NCI-H2107 (cell line): ENCODE measurements around the gene FAM181A.

Source experiments
- DNase-seq: peaks from one replicate; lab custom pipeline; 2025; lab: John Stamatoyannopoulos, UW

The FAM181A gene

GRCh38 chr14:93929048-93929535 lies 1.9 kb downstream of the FAM181A start:
- no peak for DNase-seq

- no peak for DNase-seq
Observed at GRCh38 chr14:93929657-93930056, 2.5 kb downstream of the FAM181A start.

DNA sequence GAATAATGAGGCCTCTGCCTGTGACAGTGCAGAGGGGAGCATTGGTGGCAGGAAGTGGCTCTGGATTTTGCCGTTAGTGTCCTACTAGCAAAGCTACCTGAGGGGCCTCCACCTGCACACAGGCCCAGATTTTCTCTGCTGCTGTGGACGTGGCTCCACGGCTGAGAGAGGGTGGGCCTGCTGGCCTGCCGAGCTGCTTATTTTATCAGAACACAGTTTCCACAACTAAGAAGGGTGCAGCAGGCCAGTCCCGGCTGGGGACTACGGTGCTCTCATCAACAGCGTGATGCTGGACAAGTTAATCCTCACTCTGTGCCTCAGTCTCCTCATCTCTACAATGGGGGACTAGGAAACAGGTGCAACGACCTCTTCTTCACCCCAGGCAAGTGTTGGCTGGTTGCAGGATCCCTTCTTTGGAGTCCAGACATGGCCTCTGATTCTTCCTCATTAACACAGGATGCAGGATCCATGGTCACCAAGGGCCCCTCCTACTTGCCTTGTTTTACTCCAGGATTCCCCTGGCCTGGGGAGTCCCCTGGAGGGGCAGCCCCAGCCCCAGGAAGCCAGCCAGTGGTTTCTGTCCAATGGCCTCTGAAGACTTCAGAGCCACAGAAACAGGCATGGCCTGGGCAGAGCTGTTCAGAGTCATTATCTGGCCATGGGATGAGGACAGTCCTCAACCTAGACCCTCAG lies 3.3 kb downstream of the FAM181A start:
- DNase-seq = no peak

GRCh38 chr14:93930989-93931307 lies 3.8 kb downstream of the FAM181A start:
- DNase-seq = no peak

GRCh38 chr14:93932642-93933041 lies 5.5 kb downstream of the FAM181A start:
- no peak for DNase-seq

- no peak for DNase-seq
Observed at GRCh38 chr14:93935213-93935612, 8.1 kb downstream of the FAM181A start.

DNA sequence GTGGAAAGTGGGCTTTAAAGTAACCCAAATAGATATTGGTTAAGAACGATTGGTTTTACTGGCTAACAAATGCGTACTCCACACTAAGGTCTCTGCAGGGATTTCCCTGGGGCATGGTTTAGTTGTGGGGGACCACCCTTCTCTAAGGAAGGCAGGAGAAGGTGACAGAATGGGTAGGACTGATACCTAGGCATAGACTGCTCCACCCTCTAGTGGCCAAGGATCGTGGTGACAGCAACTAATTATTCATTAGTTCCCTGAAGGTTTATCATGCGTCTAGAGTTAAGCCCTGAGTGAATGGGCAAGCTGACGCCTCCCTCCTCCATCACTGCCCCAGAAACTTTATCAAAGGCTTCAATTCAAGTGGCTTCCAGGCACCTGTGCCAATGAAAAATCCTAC lies 9.1 kb downstream of the FAM181A start:
- DNase-seq = no peak

- DNase-seq = no peak
Observed at GRCh38 chr14:93936926-93937325, 9.8 kb downstream of the FAM181A start.

GRCh38 chr14:93937519-93937918 lies 10.4 kb downstream of the FAM181A start:
- no peak for DNase-seq

GRCh38 chr14:93938751-93939303 lies 11.7 kb downstream of the FAM181A start:
- DNase-seq = no peak

DNA sequence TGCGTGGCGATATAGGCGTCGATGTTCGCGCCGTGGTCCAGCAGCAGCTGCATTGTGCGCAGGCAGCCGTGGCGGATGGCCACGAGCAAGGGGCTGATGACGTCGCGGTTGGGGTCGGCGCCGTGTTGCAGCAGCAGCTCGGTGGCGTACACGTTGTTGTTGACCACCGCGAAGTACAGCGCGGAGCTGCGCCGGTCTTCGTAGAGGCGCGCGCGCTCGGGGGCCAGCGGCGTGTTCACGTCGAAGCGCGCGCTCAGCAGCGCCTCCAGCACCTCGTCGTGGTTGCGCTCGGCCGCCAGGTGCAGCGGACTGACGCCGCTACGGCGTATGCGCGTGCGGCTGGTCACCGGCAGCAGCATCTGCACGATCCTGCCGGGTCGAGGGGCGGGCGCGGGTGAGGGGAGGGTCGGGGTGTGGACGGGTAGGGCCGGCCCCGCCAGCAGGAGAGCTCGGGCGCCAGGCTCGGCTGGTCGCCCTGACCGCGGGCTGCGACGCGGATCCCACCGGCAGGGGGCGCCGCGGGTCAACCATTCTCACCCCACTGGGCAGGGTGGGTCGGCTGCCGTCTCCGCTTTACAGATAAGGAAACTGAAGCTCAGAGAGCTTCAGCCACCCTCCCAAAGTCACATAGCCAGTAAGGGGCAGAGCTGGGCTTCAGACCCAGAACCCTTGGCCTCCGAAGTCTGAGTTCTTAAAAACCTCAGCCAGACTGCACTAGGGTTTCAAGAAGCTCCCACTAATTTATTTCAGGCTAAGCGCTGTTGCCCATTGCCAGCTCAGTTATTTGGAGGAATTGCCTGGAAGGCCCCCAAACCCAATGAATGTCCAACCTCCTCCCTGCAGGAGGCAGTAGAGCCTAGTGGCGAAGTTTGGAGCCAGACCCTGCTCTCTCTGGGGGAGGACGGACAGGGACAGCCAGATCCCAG lies 12.4 kb downstream of the FAM181A start:
- DNase-seq = no peak

DNA sequence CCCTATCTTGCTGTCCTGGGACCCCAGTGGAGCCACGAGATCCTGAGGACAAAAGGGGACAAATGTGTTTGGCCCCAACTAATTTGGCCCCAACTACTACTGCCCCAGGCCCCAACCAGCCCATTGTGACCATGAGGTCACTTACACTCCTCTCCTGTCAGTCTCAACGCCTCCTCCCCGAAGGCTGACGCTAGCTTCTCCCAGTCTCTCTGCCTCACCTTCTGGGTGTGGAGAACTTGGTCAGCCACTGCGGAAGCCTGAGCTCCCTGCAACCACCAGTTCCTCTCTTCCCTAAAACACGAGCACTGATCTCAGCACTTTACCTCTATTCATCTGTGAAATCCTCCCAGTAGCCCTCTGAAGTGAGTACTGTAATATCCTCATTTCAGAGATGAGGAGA lies 13.3 kb downstream of the FAM181A start:
- DNase-seq = no peak

DNA sequence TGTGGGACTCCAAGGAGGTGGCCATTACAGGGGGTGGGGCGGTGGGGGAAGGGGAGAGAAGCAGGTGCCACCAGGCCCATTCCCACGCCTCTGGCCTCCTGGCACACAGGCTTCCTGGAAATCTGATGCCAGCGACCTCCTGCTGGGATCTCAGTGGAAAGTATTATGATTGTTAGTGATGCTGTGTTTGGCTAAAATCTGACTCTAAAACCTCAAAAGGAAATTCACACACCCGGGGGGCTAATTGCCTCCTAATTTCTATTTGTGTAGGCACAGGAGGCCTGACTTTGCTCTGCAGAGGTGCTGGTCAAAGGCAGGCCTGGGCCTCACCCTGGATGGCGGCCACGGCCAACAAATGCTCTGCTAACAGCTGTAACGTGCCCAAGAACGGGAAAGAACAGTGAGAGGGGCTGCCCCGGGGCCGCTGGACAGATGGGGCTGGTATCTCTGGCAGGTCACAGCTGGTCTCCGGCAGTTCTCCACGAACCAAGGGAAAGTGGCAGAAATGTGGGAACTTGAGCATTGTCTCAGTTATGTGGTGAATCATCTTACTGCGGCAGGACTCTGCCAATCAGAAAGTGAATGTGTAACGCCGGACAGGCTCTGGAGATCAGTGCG lies 14.3 kb downstream of the FAM181A start:
- peak; percentile 77 for DNase-seq

DNA sequence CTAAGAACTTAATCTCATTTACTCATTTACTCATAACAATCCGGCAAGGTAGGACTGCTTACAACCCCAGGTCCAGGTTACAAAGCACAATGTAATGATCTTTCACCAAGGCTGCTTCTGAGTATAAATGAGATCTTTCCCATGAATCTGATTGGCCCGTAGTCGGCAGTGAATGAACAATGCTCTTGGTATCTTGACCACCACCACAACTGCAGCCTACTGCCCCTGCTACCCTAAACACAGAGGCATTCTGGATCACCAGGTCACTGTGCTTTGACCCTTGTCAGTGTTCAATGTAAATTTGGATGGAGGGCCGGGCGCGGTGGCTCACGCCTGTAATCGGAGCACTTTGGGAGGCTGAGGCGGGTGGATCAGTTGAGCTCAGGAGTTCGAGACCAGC lies 15.9 kb downstream of the FAM181A start:
- DNase-seq = no peak

- DNase-seq = no peak
Observed at GRCh38 chr14:93943930-93944329, 16.8 kb downstream of the FAM181A start.

DNA sequence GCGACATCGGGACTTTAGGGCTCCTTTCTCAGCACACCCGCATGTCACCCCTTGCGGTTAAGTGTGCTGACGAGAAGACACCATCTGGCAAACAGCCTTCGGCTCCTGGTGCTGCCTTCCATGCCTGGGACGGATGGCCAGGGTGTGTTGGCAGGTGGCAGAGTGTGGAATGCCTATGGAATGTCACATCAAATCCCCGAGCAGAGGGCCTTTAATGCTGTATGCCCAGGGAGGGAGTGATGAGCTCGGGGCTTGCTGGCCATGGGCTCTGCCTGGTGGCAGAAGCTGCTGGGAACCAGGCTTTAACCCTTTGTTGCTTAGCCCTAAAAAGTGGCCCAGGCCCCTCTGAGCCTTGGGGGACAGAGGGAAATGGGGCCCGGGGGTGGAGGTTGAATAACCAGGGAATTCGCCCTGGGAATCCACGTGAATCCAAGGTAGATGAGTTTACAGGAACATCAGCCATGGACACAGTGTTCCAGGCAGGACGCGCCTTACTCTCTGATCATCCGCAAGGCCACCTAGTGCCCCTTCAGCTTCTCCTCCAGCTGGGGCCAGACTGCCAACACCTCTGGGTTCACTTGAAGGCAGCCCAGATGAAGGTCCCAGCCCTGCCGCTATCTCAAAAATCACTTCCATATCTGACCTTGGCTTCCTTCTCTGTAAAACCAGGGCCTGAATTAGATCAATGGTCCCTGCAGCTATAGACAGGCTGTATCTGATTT lies 17.4 kb downstream of the FAM181A start:
- DNase-seq = no peak

- DNase-seq = no peak
Observed at GRCh38 chr14:93945070-93945399, 17.9 kb downstream of the FAM181A start.

DNA sequence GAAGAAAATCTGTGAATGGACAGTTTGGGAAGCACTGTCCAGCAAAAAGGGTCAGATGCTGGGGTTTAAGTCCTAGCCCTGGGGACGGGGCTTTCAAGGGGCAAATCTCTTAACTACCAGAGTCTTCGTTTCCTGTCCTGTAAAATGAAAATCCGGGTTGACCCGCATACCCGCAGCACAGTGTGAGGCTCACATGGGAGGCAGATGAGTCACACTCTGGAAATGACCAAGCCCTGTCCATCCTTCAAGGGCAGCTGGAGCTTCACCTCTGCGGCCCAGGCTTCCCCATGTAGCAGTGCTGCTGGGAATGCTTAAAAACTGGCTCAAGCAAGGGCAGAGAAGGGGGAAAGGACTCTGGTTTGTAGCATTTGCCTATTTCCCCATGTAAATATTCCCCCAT lies 19.0 kb downstream of the FAM181A start:
- no peak for DNase-seq

DNA sequence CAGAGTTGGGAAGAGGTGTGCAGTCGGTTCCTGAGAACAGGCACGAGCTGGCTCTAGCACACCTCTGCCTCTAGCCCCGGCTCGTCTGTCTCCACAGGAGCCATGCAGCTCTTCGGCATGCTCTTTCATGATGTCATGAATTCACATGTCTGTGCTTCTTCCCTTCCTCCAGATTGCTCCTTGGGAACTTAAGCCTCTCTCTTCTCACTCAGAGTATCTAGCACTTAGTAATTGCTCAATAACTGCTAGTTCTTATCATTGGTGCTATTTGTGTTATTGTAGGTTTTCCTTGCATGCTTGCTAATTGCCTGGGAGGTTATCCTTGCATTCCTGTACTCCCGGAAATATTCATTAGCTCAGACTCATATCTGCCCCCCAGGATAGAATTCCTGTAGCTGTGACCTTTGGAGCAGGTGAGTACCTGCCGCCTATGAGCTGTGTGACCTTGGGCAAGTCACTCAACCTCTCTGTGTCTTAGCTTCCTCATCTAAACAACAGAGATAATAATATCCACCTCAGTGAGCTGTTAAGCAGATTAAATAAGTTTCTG lies 19.5 kb downstream of the FAM181A start:
- no peak for DNase-seq

- no peak for DNase-seq
Observed at GRCh38 chr14:93947282-93947681, 20.1 kb downstream of the FAM181A start.

GRCh38 chr14:93949511-93950075 lies 22.4 kb downstream of the FAM181A start:
- no peak for DNase-seq
